Effector memory CD4-positive, alpha-beta T cell (primary cell): ENCODE data around the gene TMEM87B.

Experiments used
- DNase-seq, 3 donors: peaks; one replicate each; pipeline ENCODE4 v3.0.0-alpha.2; 2020
- H3K27ac ChIP-seq: 2 replicates; pipeline ENCODE4 v1.7.0; 2013; ENCODE audit warnings: mild to moderate bottlenecking, low read length, moderate library complexity; ENCODE audit not compliant: insufficient read depth, poor library complexity, severe bottlenecking
- H3K27me3 ChIP-seq: replicated peaks from 2 replicates; pipeline ENCODE4 v1.7.0; 2013; ENCODE audit warnings: mild to moderate bottlenecking, low read length; ENCODE audit not compliant: insufficient read depth, control insufficient read depth, poor library complexity, severe bottlenecking
- H3K36me3 ChIP-seq: 2 replicates; pipeline ENCODE4 v1.7.0; 2013; ENCODE audit warnings: mild to moderate bottlenecking, low read length, moderate library complexity; ENCODE audit not compliant: control insufficient read depth, insufficient read depth
- H3K4me1 ChIP-seq: 2 replicates; pipeline ENCODE4 v1.7.0; 2013; ENCODE audit warnings: low read length, mild to moderate bottlenecking; ENCODE audit not compliant: control insufficient read depth, insufficient read depth, poor library complexity, severe bottlenecking
- H3K4me3 ChIP-seq: 2 replicates; pipeline ENCODE4 v1.7.0; 2013; ENCODE audit warnings: low read length, low read depth, mild to moderate bottlenecking; ENCODE audit not compliant: insufficient read depth, poor library complexity, severe bottlenecking
- H3K9me3 ChIP-seq: 2 replicates; pipeline ENCODE4 v1.7.0; 2013; ENCODE audit warnings: mild to moderate bottlenecking, low read length, moderate library complexity; ENCODE audit not compliant: control insufficient read depth

TMEM87B gene

GRCh38 chr2:112084689-112085374, 29.8 kb downstream of the TMEM87B start:
- no peaks in the 10 kb centered on the region for H3K27me3 ChIP-seq
- no peak for DNase-seq
- no peaks in the 10 kb centered on the region for H3K4me1 ChIP-seq
- H3K9me3 ChIP-seq = no peaks in the 10 kb centered on the region
- peaks cover 76% of the 10 kb centered on the region for H3K36me3 ChIP-seq
- no peak overlapping the region for H3K4me3 ChIP-seq
- no peak overlapping the region for H3K27ac ChIP-seq

- Histone ChIP-seq H3K4me1 (no peaks in the 10 kb centered on the region), H3K9me3 (no peaks in the 10 kb centered on the region), H3K36me3 (peaks cover 80% of the 10 kb centered on the region), H3K4me3 (no peak overlapping the region), H3K27me3 (no peaks in the 10 kb centered on the region), H3K27ac (no peak overlapping the region)
- no peak for DNase-seq
These were observed 30.3 kb downstream of the TMEM87B start for GRCh38 chr2:112085375-112085730.

GRCh38 chr2:112085916-112086669, 31.0 kb downstream of the TMEM87B start:
- Histone ChIP-seq H3K27me3 (no peaks in the 10 kb centered on the region), H3K9me3 (no peaks in the 10 kb centered on the region), H3K4me1 (no peaks in the 10 kb centered on the region), H3K36me3 (peaks cover 76% of the 10 kb centered on the region), H3K4me3 (no peak overlapping the region), H3K27ac (no peak overlapping the region)
- no peak for DNase-seq

GRCh38 chr2:112087346-112088020, 32.4 kb downstream of the TMEM87B start:
- Histone ChIP-seq H3K4me1 (no peaks in the 10 kb centered on the region), H3K4me3 (no peak overlapping the region), H3K27me3 (no peaks in the 10 kb centered on the region), H3K9me3 (no peaks in the 10 kb centered on the region), H3K36me3 (peaks cover 69% of the 10 kb centered on the region), H3K27ac (no peak overlapping the region)
- no peak for DNase-seq

- H3K4me3 ChIP-seq = no peak overlapping the region
- H3K4me1 ChIP-seq = no peaks in the 10 kb centered on the region
- no peaks in the 10 kb centered on the region for H3K27me3 ChIP-seq
- DNase-seq = no peak
- peaks cover 68% of the 10 kb centered on the region for H3K36me3 ChIP-seq
- H3K27ac ChIP-seq = no peak overlapping the region
- no peaks in the 10 kb centered on the region for H3K9me3 ChIP-seq
These were observed 34.3 kb downstream of the TMEM87B start for GRCh38 chr2:112089375-112089774.

GRCh38 chr2:112092286-112093041, 37.4 kb downstream of the TMEM87B start:
- no peaks in the 10 kb centered on the region for H3K4me1 ChIP-seq
- no peaks in the 10 kb centered on the region for H3K9me3 ChIP-seq
- no peaks in the 10 kb centered on the region for H3K27me3 ChIP-seq
- DNase-seq = no peak
- H3K4me3 ChIP-seq = no peak overlapping the region
- peaks cover 48% of the 10 kb centered on the region for H3K36me3 ChIP-seq
- H3K27ac ChIP-seq = no peak overlapping the region

GRCh38 chr2:112093216-112093615, 38.1 kb downstream of the TMEM87B start:
- Histone ChIP-seq H3K36me3 (peaks cover 46% of the 10 kb centered on the region), H3K27me3 (no peaks in the 10 kb centered on the region), H3K4me3 (no peak overlapping the region), H3K4me1 (no peaks in the 10 kb centered on the region), H3K27ac (no peak overlapping the region), H3K9me3 (no peaks in the 10 kb centered on the region)
- DNase-seq = no peak

GRCh38 chr2:112095681-112096080, 40.6 kb downstream of the TMEM87B start:
- DNase-seq = no peak
- peaks cover 44% of the 10 kb centered on the region for H3K36me3 ChIP-seq
- no peak overlapping the region for H3K4me3 ChIP-seq
- H3K27me3 ChIP-seq = no peaks in the 10 kb centered on the region
- no peak overlapping the region for H3K27ac ChIP-seq
- no peaks in the 10 kb centered on the region for H3K9me3 ChIP-seq
- H3K4me1 ChIP-seq = no peaks in the 10 kb centered on the region

GRCh38 chr2:112096098-112096497, 41.0 kb downstream of the TMEM87B start:
- H3K27ac ChIP-seq = no peak overlapping the region
- H3K4me1 ChIP-seq = no peaks in the 10 kb centered on the region
- peaks cover 47% of the 10 kb centered on the region for H3K36me3 ChIP-seq
- no peak for DNase-seq
- H3K9me3 ChIP-seq = no peaks in the 10 kb centered on the region
- no peak overlapping the region for H3K4me3 ChIP-seq
- H3K27me3 ChIP-seq = no peaks in the 10 kb centered on the region
